ENCODE data around the gene GIT1.

The GIT1 gene

GRCh38 chr17:29592850-29593551 is 3.6 kb upstream of the GIT1 start, which contains the start of gene ANKRD13B:
Gene ANKRD13B (plus strand): TSS chr17:29593132. CDS start chr17:29593622, 490 bp downstream.
- TF ChIP-seq ZFX (IDR thresholded peaks at IDR 0.05; ENCODE audit: borderline replicate concordance) (no peak), CTCF (IDR thresholded peaks at IDR 0.05) (no peak)
- H3K27ac ChIP-seq = peak within 1 kb of the TSS; percentile 98

- peak overlapping the region; percentile 98 for H3K27ac ChIP-seq
- TF ChIP-seq ZFX (IDR thresholded peaks at IDR 0.05; ENCODE audit: borderline replicate concordance) (no peak), CTCF (IDR thresholded peaks at IDR 0.05) (peak; percentile 99)
Observed at GRCh38 chr17:29591737-29592608, 2.5 kb upstream of the GIT1 start.

- TF ChIP-seq ZFX (IDR thresholded peaks at IDR 0.05; ENCODE audit: borderline replicate concordance) (no peak), CTCF (IDR thresholded peaks at IDR 0.05) (no peak)
- peak overlapping the region; percentile 98 for H3K27ac ChIP-seq
Observed at GRCh38 chr17:29591146-29591736, 1.8 kb upstream of the GIT1 start.

GRCh38 chr17:29590411-29591145 is 1.1 kb upstream of the GIT1 start:
- peak overlapping the region; percentile 98 for H3K27ac ChIP-seq
- no peak for TF ChIP-seq ZFX (IDR thresholded peaks at IDR 0.05; ENCODE audit: borderline replicate concordance)

- peak overlapping the region; percentile 98 for H3K27ac ChIP-seq
- TF ChIP-seq CTCF (IDR thresholded peaks at IDR 0.05) = no peak
- no peak for TF ChIP-seq ZFX (IDR thresholded peaks at IDR 0.05; ENCODE audit: borderline replicate concordance)
Observed at GRCh38 chr17:29588562-29589411, 661 bp downstream of the GIT1 start.

GRCh38 chr17:29588017-29588561 is 1.4 kb downstream of the GIT1 start:
- peak overlapping the region; percentile 98 for H3K27ac ChIP-seq
- TF ChIP-seq CTCF (IDR thresholded peaks at IDR 0.05) (no peak), ZFX (IDR thresholded peaks at IDR 0.05; ENCODE audit: borderline replicate concordance) (no peak)

Data from 22Rv1 (cell line).